Left hindlimb (tissue), 1 donor: ENCODE results near the gene FGR.

Experiments
- DNase-seq: peaks from one replicate; pipeline ENCODE4 v3.0.0-alpha.2; 2018

The FGR gene

DNA sequence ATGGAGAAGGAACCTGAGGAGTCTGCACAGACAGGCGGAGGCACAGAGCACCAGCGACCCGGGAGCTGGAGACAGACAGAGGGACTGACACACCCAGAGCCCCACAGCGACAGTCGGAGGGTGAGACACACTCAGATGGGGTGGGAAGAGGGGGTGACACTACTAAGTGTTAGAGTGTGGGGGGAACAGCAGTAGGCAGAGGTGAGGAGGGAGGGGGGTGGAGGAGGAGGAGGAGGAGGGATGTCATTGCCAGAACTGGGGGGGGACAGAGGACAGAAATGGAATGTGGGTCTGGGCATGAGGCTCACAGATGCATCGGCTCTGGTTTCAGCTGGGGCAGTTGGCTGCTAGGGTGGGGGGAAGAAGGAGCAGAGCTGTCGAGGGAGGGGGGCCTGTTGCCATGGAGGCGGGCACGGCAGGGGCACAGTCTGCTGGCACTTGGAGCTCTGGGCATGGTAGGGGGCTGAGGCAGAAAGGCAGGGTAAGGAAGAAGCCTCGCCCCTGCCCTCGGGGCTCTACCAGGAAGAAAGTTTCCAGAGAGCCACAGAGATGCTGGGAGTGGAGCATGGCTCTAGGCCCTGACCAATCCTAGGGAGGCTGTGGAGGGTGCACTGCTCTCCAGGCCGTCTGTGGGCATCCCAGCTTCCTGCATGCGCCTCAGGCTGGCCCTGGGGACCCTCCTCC, 68.4 kb downstream of the FGR start:
- DNase-seq = no peak

DNA sequence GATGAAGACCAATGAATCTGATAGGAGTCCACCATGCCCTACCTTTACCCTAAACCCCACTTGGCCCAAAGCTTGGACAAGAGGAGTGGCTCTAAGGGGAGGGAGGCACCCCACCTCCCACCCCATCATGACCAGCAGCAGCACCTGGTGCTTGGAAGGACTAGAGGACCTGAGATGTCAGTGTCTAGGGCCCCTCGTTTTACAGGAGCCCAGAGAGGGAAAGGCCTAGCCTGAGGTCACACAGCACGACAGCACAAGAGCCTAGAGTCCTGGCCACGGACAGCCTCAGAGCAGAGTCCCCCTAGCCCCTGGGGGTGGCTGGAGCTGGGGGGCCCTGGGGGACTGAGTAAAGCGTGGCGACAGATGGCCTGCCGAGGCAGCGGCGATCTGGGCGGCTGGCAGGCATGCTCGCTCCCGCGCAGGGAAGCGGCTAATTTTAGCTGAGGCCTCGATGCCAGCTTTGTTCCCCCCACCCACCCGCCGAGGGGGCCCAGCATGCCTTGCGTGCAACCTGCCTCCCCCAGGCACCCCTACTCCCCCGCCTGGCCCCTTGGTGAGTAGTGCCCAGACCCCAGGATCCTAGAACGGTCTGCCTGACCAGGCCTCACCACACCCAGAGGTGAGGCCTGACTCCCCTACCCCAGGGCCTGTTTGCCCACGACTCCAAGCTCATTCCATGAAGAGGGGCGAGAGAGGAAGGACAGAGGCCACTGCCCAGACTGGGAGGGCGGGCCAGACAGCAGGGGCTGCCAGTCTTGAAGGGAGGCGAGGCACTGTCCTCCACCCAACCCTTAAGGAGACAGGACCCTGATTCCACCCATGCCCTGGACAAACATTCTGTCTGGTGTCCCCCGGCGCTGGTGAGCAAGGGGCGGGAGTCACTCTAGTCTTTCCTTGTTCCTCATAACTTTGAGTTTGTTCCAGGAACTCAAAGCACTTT, 70.0 kb downstream of the FGR start:
- DNase-seq = no peak

DNA sequence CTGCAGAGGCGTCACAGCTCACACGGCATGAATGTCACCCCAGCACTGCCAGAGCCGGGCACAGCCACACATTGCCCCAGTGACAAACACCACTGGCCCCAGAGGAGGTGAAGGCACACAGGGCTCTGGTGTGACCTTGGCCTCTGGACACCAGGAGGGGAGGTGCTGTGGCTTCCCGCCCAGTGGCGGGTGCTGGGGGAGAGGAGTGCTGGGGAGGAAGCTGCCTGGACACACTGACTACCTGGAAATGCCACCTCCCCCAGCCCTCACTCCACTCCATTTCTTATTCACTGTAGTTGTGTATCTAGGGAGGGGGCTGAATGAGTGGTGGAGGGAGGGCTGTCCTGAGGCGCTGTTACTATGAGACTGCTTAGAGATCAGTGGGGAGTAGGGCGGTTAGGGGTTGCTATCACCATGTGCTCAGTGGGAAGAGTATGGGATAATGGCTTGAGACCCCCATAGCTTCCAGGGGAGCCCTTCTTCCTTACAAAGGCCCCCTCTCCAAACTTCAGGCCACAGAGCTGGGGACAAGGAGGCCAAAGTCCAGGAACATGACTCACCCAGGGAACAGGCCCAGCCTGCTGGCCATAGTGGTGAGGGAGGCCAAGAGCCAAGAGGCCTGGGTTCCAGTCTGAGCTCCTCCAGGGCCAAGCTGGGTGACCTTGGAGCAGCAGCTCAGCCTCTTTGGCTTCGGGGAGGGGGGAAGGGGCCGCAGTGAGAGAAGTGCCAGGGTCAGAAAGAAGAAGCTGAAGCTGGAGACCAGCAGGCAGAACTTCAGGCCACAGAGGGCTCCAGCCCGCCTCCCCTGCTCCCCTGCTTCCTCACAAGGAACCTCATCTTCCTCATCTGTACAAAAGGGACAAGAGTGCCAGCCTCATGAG, 71.2 kb downstream of the FGR start:
- no peak for DNase-seq

DNA sequence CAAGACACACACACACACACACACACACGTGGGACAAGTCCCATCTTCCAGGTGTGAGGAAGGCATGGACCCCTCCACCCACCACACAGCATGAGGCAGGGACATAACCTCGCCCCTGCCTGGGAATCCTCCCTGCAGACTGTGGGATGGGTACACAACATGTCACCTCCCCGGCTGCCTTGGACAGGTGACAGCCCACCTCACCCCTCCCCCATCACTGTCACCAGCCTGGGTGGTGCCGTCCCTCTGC, 71.7 kb downstream of the FGR start:
- DNase-seq = no peak

DNA sequence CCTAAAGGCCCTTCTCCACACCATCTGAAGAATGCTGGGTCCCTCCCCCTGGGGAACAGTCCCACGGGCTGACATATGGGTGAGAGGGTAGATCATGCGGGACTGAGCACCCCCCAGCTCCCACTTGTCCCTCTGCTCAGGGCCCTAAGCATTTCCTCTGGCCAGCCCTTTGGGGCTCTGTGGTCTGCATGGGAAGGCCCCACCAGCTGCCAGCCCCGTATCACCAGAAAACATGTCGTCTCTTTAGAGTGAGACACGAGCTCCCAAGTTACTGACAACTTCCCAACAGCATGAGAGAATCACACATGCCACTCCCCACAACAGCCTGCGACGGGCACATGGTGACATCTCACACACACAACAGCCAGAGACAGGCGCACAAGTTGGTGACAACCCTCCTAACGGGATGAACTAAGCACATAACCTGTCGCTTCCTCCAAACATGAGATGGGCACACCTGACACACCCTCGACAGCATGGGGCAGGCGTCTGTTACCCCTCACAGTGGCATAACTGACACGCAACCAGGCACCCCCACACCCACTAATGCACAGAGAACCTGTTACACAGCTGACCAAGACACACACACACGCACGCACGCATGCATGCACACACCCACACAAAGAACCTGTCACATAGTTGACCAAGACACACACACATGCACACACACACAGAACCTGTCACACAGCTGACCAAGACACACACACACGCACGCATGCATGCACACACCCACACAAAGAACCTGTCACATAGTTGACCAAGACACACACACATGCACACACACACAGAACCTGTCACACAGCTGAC, 72.2 kb downstream of the FGR start:
- DNase-seq = no peak
